Fibroblast of peridontal ligament (primary cell): ENCODE data around the gene PHEX.

ENCODE experiments used
- DNase-seq: peaks from one replicate; pipeline ENCODE4 v3.0.0-alpha.2; 2010; ENCODE audit errors: extremely low read depth

PHEX gene

GRCh38 chrX:22148565-22148964, 116.4 kb downstream of the PHEX start:
- no peak for DNase-seq

GRCh38 chrX:22150371-22150770, 118.2 kb downstream of the PHEX start:
- DNase-seq: no peak

GRCh38 chrX:22155126-22155525, 123.0 kb downstream of the PHEX start:
- DNase-seq: no peak

GRCh38 chrX:22159071-22159470, 126.9 kb downstream of the PHEX start:
- peak; percentile 50 for DNase-seq

GRCh38 chrX:22163326-22163725, 131.2 kb downstream of the PHEX start:
- DNase-seq: no peak

- peak; percentile 63 for DNase-seq
These were observed 132.8 kb downstream of the PHEX start for GRCh38 chrX:22164770-22165388.

- peak; percentile 55 for DNase-seq
These were observed 133.8 kb downstream of the PHEX start for GRCh38 chrX:22165732-22166457.

GRCh38 chrX:22171287-22172060, 139.3 kb downstream of the PHEX start:
- DNase-seq: no peak

- DNase-seq: no peak
These were observed 141.8 kb downstream of the PHEX start for GRCh38 chrX:22173966-22174365.

- no peak for DNase-seq
These were observed 145.9 kb downstream of the PHEX start for GRCh38 chrX:22177950-22178515.

GRCh38 chrX:22184096-22184495, 152.0 kb downstream of the PHEX start:
- DNase-seq: no peak

- DNase-seq: no peak
These were observed 154.0 kb downstream of the PHEX start for GRCh38 chrX:22186165-22186564.

GRCh38 chrX:22192419-22193060, 160.4 kb downstream of the PHEX start:
- DNase-seq: peak; percentile 56

GRCh38 chrX:22193851-22194659, 161.9 kb downstream of the PHEX start:
- DNase-seq: no peak

- no peak for DNase-seq
These were observed 162.5 kb downstream of the PHEX start for GRCh38 chrX:22194660-22194945.

GRCh38 chrX:22196149-22196548, 164.0 kb downstream of the PHEX start:
- DNase-seq: peak; percentile 67

GRCh38 chrX:22202251-22202650, 170.1 kb downstream of the PHEX start:
- DNase-seq: peak; percentile 36

GRCh38 chrX:22203186-22203585, 171.1 kb downstream of the PHEX start:
- no peak for DNase-seq

- DNase-seq: no peak
These were observed 174.7 kb downstream of the PHEX start for GRCh38 chrX:22206781-22207180.

- peak; percentile 49 for DNase-seq
These were observed 188.8 kb downstream of the PHEX start for GRCh38 chrX:22220941-22221340.

GRCh38 chrX:22234380-22234779, 202.3 kb downstream of the PHEX start:
- DNase-seq: no peak
